ENCODE results near the gene CHMP1A.

The CHMP1A gene

DNA sequence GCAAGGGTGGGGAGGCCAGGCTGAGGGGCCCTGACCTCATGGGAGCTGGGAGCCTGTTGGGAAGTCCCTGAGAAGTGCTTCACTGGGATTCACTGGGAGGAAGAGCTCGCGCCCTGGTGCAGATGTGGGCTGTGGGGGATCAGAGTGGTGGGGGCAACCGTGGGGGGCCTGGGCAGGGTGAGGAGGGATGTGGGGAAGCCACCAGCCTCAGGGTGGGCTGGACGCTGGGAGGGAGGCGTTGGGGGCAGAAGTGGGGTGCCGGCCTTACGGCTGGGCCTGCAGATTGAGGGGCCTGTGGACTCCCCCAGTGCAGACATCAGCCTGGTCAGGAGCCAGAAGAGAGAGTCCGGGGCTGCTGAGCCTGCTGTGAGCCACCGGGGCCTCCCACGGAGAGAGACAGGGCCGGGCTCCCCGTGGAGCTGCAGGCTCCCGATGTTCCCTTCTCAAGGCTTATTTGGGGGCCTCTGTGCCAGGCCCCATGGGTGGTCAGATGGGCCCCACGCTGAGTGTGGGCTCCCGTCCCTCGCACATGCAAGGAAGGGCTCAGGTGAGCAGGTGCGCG lies 36.3 kb downstream of the CHMP1A start:
- DNase-seq, result no peak

DNA sequence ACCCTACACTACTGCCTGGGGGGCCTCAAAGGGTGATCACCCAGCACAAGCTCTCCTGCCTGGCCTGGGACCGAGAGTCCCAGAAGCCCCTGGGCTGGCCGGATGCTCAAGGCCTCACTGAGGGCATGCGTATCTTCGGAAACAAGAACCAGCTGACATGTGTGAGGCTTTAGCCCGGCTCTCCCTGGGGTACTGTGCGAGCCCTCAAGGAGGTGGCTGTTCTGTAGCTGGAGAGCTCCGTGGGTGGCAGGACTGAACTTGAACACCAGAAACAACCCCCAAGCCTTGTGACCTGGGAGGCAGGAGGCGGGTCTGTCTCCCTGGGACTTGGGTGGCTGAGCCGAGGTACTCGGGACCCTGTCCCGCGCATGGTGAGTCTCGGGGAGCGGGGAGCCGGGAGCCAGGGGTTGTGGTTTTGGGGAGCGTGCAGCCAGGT lies 37.1 kb downstream of the CHMP1A start:
- no peak for DNase-seq

DNA sequence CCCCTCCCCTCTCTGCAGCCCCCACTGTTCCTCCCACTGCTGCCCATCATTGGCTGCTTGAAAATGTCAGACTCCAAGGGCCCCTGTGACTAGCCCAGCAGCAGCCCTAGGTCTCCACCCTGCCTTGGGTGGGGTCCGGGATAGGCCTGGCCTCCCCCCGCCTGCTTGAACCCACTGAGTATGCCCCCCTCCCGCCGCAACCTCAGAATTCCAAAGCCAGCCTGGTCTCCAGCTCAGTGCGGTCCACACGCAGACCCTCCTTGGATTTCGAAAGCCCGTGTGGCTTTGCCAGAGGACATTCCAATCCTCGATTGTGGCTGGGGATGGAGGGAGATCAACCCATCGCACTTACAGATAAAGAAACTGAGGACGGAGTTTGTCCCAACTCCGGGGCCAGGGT lies 37.7 kb downstream of the CHMP1A start:
- DNase-seq, result no peak

DNA sequence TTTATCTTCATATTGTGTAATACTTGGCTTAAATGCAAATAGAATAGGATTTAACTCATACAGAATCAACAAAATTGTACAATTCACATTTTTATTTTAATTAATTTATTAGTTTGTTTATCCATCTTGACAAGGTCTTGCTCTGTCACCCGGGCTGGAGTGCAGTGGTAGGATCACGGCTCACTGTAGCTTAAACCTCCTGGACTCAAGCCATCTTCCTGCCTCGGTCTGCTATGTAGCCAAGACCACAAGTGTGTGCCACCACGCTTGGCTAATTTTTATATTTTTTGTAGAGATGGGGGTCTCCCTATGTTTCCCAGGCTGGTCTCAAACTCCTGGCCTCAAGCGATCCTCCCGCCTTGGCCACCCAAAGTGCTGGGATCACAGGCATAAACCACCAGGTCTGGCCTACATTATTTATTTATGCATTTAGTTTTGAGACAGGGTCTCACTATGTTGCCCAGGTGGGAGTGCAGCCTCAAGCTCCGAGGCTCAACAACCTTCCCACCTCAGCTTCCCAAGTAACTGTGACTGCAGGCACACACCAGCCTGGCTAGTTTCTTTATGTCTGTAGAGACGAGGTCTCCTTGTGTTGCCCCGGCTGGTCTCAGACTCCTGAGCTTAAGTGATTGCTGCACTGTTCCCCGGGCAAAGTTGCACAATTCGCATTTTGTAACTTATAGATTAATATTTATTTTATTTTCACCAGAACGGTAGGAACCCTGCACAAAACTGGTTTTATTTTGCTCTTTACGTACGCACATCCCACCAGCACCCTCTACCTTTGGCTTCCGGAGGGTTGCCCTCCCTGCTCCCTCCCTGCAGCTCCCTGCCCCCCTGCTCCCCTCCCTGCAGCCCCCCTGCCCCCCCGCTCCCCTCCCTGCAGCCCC lies 39.2 kb downstream of the CHMP1A start:
- DNase-seq, result no peak

DNA sequence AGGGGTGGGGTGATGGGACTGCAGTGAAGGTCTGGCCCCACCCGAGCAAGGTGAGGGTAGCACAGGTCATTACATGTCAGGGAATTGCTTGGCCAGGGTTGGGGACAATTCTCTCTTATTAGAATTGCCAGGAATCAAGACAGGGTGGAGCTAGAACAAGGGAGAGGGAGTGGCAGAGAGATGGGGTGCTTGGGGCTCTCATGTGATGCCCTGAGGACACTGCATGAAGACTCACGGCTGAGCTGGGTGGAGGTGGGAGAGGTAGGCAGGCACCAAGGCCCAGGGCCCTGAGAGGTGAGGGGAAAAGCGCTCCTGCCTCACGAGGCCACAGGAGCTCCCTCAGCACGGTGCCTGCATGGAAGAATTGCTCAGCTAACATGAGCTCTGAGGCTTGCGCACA lies 40.5 kb downstream of the CHMP1A start:
- DNase-seq, result no peak

DNA sequence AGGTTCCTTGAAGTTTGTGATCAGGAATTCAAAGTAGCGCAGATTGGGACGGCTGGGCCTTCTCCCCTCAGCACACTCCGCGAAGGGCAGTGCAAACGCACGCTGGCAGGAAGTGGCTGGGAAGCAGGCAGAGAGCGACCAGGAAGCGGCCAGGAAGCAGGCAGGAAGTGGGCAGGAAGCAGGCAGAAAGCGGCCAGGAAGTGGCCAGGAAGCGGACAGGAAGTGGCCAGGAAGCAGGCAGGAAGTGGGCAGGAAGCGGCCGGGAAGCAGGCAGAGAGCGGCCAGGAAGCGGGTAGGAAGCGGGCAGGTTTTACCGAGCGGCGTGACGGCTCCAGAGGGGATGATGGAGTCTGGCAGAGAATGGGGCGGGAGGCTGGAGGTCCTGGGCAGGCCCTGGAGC lies 40.9 kb downstream of the CHMP1A start:
- DNase-seq, result no peak

DNA sequence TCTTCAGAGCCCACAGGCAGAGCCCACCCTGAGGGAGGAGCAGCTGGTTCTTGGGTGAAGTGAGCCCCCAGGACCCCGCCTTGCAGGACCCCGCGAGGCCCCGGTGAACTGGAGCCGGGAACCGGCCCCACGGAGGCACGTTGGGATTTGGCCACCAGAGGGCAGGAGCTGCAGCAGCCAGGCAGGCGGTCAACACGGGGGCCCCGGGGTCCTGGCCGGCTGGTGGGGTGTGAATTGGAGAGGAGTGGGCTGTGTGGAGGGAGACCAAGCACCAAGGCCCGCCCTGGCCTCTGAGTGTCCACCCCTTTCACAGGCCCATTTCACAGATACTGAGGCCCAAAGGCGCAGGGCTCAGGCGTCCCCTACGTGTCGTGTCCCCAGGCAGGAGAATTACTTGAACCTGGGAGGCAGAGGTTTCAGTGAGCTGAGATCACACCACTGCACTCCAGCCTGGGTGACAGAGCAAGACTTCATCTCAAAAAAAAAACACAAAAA lies 41.9 kb downstream of the CHMP1A start:
- no peak for DNase-seq

DNA sequence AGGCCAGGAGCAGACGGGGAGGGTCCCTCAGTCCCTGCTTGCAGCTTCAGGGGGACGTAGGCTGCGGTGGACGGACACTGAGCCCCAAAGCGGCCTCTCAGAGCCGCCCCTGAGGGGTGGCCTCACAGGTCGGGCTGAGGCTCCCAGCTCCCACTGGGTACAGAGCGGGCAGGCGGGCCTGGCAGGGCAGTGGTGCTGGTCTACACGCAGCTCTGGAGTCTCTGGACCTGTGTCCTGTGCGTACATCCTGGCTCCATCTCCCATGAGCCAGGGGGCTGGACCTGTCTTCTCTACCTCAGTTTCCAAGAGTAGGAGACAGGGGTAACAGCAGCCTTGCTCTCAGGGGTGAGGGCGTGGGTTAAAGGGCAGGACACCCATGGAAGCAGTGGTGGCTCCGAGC lies 42.3 kb downstream of the CHMP1A start:
- no peak for DNase-seq

DNA sequence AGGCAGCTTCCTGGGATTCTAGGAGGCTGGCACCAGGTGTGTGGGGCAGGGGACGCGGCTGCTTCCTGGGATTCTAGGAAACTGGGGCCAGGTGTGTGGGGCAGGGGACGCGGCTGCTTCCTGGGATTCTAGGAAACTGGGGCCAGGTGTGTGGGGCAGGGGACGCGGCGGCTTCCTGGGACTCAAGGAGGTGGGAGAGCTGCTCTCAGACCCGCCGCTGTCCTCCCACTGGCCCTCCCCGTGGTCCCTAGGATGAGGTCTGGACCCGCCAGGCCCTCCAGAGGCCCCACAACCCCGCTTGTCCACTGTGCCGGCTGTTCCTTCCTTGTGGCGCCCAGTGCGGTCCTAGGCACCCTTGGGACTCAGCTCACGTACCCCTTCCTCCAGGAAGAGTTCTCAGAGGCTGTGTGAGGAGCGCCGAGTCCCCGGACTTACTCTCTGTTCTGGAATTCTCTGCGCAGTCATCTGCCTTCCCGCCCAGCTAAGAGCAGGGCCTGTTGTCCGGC lies 43.5 kb downstream of the CHMP1A start:
- DNase-seq, result no peak

DNA sequence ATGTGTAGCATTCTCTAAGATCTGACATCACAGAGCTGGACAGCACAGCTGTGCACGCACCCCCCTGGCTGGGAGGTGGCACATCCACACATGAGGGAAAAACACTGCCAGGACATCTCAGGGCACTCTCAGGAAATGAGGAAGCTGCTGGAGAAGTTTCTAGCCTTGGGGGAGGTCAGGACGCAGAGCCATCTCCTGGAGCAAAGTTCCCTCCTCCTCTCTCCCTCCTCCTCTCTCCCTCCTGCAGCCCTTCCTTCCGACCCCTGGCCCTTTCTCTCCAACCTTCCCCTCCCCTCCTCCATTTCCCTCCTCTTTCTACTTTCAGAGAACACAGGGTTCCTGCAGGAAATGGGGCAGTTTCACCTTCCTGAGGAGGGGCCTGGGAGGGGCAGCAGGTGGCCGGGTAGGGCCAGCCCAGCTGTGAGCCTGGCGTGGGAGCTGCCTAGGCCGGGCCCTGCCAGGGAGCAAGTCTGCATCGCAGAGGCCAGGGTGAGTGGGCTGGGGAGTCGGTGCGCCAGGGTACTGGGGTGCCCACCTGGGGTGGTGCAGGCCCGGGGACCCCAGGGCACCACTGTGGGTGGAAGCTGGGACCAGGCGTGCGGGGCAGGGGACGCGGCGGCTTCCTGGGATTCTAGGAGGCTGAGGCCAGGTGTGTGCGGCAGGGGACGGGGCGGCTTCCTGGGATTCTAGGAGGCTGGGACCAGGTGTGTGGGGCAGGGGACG lies 44.1 kb downstream of the CHMP1A start, which contains the start of gene DPEP1:
Gene DPEP1 (plus strand): TSS at position 412 of the 723 bp plus-strand sequence. CDS start 16,769 bp downstream, outside the sequence.
- DNase-seq, result no peak

DNA sequence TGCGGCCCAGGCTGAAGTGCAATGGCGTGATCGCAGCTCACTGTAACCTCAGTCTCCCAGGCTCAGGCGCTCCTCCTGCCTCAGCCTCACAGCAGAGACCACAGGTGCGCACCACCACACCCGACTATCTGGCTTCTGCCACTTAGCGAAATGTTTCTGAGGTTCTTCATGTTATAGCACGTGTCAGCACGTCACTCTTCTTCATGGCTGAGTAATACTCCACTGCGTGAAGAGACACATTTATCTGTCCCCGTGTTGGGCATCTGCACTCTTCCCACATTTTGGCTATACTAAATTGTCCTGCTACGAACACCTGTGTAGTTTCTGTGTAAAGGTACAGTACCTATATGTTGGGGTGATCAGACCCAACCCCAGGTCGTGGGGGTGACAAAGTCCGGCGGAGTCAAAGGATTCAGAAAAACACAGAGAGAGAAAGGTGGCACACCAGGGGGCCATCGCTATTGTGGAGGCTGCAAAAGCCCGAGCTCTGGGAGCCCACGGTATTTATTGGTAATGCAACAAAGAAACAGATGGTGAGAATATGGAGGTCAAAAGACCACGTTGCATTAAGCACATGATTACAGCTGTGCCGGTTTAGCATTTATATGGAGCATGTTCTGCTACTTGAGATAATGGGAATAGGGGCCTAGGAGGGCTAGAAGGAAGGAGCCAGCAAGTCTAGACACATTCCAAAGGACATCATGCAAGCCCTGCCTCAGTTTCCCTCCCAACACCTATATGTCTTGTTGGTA lies 44.9 kb downstream of the CHMP1A start:
- no peak for DNase-seq

DNA sequence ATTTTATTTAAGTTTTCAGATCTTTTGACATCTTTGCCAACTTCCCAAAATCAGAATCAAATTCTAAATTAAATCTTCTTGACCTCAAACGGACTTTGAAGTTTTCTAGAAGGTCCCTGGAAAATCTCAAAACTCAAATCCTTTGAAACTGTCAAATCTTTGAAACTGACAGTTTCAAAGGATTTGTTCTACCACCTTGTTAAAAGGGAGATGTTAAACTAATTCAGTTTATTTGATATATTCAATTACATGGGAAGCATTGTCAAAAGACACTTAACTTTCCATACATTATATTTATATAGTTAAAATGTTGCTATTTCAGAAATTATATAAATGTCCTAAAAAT lies 47.4 kb downstream of the CHMP1A start:
- no peak for DNase-seq

DNA sequence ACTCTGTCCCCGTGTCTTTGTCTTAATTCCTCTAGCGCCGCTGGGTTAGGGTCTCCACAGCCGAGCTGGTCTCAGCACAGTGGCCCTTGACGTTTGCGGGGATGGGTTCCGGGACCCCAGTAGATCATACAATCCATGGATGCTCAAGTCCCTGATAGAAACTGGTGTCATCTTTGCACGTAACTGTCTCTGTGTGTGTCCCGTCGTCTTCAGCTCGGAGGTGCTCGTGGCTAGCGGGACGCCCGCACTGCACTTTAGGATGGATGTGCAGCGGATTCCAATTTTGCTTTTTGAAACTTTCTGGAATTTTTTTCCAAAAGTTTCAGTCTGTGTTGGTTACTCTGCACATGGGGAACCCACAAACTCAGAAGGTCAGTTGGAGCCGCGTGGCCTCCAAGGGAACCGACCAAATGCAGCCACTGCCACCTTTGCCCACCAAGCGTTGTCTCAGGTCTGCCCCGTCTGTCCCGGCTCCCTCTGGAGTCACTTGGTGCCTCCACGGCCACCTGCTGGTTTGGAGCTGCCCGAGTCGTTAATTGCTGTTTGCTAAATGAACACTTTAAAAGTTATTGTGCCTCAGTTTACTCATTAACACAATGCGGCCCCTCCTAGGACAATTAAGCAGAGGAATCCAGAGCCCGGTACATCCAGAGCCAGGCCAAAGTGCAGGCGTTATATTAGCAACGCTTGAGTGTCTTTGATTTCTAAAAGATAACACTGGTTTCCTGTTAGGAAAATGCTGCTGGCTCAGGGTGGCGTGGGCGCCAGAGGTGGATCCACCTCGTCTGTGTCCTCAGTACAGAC lies 49.4 kb downstream of the CHMP1A start:
- no peak for DNase-seq

DNA sequence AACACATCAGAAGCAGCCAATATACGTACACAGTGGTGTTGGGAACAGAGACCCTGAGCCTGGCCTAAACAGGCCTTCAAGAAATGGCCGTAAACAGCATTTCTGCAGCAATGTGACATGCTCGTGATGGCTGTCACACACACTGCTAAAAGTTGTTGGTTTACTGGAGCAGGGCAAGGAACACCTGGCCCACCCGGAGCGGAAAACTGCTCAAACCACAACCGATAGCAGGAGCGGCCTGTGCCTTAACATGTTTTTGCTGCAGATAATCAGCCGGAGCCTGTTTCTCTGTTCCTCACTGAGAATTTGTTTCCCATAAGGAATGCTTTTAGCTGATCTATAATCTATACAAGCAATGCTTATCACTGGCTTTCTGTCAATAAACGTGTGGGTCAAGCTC lies 50.1 kb downstream of the CHMP1A start:
- DNase-seq, result no peak

DNA sequence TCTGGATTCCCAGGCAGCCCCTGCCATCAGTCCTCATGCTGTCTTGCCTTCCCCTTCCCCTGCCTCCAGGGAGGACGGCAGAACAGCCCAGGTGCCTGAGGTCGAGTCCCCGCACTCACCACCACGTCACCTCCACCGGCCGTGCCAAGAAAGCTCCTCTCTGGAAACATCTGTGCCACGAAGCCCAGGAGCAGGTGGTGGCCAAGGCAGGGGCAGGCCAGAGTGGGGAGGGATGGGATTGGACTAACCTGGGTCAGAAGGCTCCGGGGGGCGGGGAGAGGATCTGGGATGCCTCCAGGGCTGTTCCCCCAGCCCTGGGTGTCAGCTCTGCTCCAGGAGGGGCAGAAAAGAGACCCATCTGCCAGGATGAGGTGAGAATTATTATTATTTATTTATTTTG lies 51.5 kb downstream of the CHMP1A start:
- no peak for DNase-seq

DNA sequence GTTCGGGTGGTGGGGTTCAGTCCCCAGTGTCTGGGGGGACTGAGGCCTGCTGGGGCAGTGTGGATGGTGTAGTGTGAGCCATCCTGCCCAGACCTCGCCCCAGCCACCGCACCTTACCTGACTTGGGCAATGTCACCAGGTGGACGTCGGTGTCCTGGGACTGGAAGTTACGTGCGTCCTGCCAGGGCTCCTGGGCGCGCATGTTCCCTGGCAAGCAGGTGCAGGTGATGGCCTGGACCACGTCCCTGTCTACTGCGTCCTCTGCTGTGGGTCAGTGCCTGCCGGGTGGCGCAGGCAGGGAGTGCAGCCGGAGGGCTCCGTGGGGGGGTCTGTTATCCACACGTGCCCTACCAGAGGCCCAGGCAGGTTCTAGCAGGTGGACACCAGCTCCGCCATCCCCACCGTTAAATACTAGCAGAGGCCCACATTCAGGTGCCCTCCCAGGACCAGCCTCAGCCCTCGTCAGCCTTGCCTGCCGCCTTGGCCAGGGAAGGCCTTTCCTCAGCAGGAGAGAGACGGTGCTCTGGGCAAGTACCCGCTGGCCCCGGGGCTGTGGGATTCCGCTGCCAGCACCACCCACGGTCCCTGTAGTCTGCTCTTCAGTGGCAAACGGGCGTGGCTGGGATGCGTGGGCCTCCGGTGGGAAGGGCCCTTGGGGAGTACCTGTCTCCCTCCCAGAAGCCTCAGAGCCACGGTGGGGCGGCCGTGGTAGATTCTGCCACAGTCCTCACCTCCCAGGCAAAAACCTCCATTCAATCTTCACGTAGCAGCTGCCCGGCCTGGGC lies 52.1 kb downstream of the CHMP1A start:
- no peak for DNase-seq

DNA sequence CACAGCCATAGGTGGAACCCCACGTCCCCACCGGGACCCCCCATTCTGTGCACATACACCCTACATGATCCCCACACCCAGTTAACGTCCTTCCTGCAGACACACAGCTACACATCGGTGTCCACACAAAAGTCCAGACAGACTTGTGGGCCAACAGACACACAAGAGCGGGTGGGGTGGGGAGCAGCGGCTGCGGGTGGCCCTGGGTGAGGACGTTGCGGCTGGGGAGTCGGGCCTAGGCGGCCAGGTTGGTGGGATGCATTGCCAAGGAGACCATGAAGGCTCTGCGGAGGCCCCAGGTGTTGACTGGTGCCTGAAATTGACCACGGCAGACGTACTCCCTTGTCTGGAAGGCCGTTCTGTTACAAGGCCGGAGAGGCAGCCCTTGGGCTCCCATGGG lies 52.7 kb downstream of the CHMP1A start:
- DNase-seq, result no peak

DNA sequence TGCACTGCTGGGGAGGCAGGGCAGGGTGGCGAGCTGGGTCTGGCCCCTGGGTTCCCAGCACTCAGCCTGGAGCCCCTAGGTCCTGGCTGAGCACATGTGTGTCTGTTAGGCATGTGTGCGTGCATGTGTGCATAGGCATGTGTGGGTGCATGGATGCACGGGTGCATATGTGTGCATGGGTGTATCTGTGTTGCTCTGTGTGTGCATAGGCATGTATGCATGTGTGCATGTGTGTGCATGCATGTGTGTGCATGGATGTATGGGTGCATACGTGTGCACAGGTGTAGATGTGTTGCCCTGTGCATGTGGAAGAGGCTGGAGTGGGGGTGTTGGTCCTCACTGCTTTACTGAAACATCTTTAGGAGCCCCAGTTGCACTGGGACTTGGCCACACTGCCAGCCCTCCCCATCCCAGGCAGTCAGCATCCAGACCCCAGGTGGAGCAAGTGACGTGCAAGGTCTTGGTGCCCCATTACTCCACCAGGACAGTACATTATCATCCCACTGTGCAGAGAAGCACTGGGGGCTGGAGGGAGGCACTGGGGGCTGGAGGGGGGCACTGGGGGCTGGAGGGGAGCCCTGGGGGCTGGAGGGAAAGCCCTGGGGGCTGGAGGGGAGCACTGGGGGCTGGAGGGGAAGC lies 54.4 kb downstream of the CHMP1A start:
- DNase-seq, result no peak

DNA sequence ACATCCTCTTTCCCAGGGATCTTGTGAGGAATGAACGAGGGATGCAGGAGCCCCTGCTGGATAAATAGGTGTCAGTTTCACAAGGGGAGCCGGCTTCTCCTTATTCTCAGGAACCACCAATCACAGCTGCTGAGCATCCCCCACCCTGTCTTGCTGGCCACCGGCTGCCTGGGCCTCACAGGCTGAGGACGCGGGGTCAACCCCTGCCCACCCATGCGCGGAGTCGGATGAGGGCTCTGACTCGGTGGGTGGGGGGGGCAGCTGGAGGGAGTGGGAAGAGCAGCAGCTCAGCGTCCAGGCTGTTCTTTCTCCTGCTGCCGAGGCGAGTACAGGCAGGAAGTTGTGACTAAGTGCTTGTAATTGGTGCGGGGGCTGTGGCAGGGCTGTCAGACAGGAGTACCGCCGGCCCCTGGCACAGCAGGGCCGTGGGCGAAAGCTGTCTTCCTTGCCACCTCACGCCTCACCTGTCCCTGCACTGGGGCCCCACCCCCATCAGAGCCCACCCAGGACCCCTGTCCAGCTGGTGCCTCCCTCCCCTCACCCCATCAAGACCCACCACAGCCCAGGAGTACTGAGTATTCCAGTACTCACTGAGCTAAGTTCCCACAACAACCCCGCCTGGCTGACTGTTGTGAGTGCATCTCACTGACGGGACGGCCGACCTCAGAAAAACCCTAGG lies 55.1 kb downstream of the CHMP1A start:
- DNase-seq, result no peak

DNA sequence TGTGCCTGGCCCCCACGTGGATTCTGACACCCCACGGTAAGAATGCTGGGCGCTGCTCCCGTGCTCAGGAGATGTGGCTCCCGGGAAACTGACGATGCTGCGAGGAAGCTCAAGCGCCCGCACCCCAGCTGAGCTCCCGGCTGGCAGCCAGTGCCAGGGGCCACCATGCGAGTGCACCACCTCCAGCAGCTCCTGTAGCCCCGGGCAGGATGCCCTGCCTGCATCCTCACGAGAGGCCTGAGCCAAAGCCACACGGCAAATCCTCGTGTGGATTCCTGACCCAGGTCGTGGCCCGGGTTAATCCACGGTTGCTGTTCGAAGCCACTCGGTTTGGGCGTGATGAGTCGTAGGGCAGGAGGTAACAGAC lies 55.6 kb downstream of the CHMP1A start:
- DNase-seq, result no peak

Data from SIG-M5 (cell line).